DMS153 treated with DMSO at 0.1 percent for 48 hours (cell line): ENCODE results near the gene RUVBL1.
A peak's percentile ranks its signal among the peaks of the same experiment; 100 is the strongest.

ENCODE experiments used
- DNase-seq: peaks from one replicate; lab custom pipeline; 2025; ENCODE audit not compliant: unreplicated experiment; lab: John Stamatoyannopoulos, UW

RUVBL1 gene

DNA sequence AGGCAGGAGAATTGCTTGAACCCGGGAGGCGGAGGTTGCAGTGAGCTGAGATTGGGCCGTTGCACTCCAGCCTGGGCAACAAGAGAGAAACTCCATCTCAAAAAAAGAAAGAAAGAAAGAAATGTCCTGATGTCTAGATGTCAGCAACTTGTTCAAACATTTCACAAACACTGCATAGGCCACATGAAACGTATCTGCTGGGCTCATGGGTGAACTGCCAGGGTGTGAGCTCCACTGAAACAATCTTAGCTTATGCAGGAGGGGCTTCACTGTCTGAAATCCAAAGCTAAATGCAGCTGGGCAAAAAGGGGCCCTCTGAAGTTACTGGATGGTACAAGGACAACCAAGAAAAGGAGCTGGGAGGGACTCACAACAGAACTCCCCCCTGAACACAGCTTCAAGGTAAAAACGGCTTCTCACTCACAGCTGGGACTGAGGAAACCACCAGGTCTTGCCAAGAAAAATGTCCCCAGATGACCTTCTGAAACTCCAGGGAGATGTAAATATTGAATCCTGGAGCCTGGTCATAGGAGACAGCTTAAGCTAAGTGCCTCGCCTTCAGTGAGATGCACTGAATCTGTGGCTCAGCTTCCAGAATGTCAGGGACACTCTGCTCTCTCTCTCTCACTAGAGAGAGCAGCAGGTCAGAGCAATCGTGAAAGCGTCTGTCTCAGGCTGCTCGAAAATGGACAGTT, 39.5 kb downstream of the RUVBL1 start:
- DNase-seq: no peak

DNA sequence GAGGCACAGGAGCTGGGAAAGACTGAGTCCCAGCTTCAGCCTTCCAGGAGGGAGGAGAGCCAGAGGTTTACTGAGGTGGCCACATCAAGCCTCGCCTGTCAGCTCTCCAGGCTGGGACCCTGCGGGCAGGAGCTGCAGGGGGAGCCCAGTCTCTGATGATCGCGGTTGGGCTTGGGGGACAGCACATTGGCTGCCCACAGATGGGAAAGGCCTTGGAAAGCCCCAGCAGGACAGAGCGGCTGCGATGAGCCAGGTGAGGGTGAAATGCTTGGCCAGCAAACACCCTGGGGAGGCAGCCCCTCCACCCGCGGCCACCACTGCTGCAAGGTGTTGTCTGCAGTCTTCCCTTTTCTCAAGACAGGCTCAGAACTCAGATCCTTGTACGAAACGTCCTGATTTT, 40.2 kb downstream of the RUVBL1 start:
- DNase-seq: no peak

DNA sequence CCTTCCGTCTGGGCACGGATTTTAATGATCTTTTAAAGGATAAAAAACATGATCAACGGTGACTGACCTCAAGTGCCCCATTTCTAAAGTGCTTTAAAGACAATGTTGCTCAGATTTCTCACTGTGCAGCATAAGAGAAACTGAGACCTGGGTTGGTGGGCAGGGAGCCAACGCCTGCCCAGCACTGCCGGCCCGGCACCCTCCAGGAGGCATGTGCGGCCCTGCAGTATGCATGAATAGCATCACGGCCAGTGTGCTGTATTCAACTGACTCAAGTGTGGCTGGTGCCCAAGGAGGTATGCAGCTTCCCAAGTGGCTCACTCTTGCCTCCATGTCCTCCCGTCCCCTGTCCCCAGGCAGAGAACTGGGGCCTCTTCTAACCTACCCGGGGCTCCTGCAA, 41.1 kb downstream of the RUVBL1 start:
- no peak for DNase-seq

DNA sequence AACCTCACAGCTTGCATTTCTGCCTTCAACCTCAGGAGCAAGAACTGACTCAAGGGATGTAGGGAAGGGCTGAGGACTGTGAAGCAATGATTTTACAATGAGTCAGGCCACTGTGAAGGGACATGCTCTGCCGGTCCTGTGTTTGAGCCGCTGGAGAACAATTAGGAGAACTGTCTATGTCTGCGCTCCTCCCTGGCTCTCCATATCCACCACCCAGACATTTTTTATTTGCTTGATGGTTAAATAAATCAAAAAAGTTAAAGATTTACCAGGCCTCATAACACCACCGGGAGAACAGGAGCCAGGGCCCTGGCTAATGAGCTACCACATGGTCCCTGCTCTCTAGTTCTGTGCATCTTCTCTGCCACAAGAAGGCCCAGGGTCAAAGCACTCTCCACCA, 41.8 kb downstream of the RUVBL1 start:
- no peak for DNase-seq

DNA sequence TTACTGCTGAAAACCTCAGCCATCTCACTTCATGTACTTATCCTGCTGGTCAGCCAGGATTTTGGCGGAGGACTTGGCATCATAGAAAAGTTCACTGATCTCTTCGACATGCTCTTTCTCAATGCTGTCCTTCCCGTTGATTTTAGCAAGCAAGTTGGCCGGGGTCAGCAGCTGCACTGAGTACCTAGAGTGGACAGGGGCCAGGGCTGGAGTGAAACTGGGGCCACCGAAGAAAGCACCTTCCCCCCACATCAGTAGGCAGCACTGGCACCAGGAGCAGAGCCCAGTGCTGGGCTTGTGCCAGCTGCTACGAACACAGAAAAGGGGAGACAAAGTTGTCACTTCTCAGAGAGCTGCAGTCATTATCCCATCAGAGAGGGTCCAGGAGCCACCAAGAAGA, 42.4 kb downstream of the RUVBL1 start:
- no peak for DNase-seq

DNA sequence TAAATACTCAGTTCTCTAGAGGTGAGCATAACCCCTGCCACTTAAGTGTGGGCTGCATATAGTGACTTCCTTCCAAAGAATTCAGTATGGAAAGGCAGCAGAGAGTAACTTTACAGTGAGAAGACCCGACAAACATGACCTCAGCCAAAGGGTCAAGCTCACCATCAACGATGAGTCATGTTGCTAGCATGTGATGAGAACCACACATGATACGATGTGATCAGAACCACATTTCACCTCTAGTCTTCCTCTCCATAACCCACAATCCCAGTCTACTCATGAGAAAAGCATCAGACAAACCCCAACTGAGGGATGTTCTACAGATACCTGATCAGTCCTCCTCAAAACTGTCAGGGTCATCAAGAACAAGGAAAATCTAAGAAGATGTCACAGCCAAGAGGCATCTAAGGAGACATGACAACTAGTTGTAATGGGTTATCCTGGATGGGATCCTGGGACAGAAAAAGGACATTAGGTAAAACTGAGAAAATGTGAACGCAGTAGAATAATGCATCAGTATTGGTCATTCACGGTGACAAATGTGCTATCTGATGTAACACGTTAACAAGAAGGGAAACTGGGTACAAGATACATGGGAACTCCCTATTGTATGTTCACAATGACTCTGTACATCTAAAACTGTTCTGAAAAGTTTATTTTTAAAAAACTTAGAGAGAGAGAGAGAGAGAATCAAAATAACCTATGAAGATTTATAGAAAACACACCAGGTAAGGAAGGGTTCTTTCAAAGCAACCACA, 43.1 kb downstream of the RUVBL1 start:
- no peak for DNase-seq

DNA sequence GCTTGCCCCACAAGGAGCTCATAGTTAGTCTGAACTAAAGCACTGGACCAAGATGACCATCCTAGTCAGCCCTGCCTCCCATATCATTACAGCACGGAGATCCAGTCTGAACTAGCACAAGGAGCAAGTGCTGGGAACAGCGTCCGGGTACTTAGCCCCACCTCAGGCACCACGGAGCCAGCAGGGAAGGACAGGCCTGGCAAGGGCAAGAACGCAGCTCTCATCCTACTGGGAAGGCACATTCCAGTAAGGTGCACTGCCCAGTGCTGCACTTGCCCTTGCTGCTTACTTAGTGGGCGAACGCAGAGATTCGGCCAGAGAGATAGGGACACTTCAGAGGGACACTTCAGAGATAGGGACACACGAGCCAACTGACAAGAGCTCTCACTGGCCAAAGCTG, 43.8 kb downstream of the RUVBL1 start:
- DNase-seq: no peak

DNA sequence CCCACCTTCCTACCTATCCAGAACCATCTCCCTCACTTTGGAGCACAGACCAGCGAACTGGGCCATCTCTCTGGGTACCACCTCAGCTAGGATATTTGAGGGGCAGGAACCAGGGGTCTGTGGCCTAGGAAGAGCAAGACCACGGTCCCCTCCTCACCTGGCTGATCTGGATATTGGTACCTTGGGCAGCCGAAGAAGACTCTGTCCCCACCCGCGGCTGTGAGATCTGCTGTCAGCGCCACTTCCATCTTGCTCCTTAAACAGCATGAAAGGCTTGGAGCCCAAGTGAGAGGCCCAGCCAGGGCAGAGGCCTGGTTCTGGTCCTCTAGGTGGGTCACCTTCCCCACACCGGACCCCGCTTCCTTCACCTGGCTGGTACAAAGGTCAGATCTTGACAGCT, 44.7 kb downstream of the RUVBL1 start:
- no peak for DNase-seq

DNA sequence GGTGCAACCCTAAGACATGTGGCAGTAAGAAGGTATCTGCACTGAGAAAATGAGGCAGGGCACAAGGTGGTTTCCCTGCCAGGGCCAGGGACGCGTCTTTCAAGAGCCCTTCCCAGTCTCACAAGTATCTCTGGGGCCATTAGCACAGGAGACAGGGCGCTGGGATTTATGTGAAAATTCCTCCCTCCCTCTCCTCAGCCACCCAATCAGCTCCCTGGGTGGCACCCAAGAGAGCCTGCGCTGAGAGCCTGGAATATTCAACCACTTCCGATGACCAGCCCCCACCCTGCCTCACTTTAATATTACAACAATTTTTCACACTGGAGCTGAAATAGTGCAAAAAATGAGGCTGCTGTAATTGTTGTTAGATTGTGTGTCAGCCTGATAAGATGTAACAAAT, 45.3 kb downstream of the RUVBL1 start:
- no peak for DNase-seq

DNA sequence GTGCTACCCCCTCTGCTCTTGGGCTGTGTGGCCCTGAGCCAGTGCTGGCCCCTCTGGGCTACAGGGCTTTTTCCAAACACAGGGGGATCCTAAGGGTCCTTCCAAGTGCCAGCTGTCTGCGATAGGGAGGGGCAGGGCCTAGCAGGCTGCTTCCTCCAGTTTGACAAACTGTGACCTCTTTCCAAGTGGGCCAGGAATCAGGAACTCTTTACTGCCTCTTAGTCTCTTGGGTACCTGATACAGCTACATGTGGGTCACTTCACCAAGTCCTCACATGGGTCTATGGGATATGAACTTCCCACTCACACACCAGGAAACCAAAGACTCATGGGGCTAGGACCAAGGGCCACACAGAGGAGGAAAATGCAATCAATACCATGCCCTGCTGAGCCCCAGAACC, 45.9 kb downstream of the RUVBL1 start:
- DNase-seq: no peak

DNA sequence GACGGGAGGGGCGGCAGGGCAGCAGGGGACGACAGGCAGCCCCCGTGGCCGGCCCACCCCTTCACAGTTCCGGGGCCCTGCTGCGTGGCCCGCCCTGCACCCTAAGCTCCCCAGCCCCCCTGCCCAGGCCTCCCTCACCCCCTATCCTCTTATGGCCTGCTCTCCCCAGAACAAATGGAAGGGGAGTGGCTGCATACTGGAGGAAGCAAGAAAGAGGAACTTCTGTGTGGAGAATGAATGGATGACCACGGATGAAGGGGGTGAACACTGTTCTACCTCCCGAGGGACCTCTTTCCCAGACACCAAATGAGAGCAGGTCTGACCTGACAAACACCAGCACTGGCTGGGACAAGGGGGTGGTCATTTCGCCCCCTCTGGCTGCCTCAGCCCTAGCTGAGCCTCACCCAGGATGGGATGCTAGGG, 46.4 kb downstream of the RUVBL1 start:
- no peak for DNase-seq

DNA sequence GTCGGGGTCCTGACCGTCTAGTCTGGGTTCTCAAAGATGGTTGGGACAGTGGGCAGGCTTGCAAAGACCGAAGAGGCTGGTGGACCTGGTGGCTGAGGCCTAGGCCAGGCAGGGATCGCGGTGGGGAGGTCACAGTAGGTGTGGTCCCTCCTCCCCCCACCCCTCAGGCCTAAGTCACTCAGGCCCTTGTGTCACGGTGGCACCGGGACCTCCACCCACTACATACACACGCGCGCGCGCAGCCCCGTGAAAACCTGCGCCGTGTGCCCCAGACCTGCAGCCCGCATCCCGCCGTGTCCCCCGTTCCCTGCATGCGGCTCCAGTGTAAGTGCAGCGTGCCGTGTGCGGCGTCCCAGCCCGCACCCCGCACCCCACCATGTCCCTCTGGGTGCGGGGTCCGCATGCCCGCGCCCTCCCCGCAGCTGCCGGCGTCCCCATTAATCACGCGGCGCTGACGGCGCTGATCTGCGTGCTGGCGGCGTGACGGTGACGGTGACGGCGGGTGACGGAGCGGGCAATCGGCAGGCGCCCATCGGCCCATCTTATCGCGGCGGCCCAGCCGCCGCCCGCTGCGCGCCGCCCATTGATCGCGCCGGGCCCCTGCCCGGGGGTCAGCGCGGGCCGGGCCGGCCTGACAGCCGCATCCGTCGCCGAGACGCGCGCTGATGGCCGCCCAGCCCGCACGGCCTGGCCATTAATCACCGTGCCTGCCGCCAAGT, 47.0 kb downstream of the RUVBL1 start:
- no peak for DNase-seq

DNA sequence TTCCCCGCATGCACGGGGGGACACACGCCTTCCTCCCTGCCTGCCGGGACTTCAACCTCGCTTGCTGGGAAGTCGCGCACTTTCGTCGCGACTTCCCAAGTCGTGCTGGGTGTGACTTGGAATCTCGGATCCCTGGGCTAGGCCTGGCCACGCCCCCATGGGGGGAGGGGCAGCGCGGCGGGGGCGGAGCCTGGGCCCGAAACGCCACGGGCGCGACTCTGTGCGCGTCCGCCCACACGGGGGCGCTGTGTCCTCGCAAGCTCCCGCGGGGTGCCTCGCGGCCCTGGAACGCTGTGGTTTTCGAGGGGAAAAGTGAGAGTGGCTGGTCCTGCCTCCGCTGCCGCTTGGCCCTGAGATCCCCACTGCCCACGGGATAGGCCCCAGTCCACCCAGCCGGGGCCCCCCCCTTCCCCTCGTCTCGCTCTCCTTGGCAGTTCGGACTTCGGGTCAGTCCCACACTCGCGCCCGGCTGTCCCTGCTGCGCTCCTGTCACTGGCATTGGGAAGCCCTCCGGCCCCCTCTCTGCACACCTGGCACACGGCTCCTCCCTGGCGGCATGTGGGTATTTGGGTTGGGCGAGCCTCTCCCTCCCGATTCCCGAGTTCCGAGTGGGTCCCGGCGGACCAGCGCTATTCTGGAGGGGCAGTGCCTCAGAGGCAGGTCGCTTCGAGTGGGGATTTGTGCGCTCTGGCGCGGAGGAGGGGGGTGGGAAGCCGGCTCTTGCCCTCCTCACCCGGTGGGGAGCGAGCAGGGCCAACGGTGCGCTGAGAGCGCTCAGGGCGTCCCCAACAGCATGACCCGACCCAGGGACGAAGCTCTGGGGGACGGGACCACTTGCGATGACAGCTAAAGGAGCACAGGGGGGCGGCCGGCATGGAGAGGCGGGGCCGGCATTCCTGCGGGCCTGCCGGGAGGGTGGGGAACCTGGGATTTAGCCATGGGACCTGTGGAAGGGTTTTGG, 47.8 kb downstream of the RUVBL1 start:
- peak; percentile 81 for DNase-seq

DNA sequence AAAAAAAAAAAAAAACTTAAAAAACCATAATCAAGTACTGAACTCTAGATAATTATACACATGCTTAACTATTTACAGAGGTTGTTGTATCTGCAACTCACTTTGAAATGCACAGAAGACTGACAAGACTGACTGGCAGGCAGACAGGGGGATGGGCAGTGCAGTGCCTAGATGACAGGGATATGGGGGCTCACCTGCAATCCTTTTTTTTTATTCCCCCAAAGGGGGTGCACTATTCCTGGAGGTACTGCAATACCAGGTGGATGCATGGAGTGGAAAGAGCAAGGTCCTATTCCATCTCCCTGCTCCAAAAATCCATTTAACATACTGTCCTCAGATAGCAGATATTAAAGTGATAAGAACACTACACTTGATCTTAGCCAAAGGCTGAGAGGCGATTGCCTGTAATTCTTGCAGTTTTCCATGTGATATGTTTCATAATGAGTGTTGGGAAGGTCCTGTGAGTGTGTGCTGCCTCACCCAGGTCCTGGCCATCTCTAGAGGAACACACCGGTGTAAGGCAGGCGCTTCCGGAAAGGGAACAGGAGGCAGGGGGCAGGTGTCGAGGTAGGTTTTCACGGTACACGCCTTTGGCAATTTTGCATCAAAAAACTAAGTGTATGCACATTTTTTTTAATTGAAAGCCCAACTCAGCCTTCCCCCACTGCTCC, 48.6 kb downstream of the RUVBL1 start:
- DNase-seq: peak; percentile 49

DNA sequence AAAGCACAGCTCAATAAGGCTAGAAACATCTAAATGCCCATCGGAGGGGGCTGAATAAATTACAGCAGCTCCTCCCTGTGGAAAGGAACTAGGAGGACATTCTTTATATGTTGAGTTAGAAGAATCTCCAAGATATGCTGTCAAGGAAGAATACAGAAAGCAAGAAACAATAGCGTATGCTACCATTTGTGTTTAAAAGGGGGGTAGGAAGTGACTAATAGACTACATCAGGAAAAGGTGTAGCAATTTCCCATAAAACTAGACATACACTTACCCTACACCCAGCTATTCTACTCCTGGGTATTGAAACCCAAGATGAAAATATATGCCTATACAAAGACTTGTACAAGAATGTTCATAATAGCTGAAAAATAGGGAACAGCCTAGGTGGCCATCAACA, 49.8 kb downstream of the RUVBL1 start:
- no peak for DNase-seq

DNA sequence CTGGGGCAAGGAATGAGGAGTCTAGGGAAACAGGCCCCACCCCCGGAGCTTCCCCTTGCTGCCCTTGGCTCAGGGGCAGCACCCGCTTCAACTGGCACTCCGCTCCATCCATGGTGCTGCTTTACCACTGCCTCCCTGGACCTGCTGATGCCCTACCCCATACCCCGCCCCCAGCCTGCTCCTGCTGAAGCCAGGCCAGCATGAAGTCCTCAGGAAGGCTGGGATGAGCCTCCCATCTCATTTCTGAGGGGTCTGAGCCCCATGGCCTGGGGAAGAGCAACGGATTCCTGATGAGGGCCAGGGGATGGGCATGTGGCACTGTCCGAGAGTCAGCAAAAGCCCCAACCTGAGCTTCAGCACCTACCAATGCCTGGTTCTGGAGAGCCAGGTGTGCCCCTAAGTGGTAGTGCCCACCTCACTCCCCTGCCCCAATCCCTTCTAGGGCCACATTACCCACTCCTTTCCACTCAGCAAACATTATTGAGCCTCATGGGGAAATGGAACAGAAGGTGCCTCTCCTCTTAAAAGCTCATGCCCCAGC, 50.4 kb downstream of the RUVBL1 start:
- no peak for DNase-seq

DNA sequence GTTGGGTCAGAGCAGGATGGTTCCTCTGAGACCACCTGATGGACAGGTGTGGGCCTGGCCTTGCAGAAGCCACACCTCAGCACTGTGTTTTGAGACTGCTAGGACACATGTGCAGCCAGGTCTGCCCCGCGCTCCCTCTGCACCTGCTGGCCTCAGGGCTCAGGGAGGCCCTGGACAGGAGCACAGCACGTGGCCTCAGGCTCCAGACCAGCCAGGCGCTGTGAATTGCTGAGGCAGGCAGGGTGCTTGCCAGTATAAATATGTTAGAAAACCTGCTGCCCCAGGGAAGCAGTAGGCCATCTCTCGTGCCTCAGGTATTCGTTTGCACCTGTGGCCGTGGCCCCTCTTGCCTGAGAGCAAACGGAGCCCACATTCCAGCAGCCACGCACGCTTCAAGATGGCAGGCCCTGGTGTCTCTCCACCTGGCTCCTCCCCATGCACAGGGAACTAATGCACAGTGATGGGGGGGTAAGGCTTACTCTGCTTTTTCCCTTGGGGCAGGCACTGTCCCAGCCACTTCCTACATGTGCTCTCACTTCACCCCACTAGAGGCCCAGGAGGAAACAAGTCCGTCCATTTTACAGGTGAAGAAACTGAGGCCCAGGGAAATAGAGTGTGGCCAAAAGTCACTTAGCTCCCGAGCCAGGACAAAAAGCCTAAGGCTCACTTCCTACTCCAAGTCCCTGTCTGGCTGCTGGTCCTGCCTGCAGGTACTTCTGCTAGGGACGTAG, 51.0 kb downstream of the RUVBL1 start:
- no peak for DNase-seq

DNA sequence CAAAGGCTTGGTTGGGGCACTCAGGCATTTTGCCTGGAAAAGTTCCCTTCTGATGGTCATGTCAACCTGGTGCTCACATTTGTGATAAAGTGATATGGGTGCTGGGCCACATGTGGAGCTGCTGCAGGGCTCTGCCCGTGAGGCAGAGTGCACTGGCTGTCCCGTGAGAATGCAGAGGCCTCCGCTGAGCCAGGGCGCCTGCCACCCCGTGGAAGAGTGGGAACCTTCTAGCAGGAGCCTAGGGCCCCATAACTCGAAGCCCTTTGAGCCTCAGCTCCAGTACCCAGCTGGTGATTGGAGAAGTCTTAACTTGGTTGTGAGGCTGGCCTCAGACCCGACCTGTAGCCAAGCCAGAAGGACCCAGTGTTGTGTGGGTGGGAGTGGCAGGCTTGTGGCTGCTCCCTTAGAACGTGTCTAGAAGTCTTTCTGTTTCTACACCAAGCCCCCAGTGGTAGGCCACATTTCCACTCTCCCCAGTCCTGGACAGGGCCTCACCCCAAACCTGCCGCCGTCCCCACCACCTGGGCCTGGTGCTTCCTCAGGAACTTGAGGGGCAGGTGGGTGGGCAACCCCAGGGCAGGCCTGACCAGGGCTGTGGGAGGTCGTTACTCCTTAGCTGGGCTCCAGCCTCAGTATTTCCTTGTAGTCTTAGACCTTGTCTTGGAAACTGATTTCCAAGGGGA, 51.7 kb downstream of the RUVBL1 start:
- DNase-seq: no peak
